ENCODE data around the gene TMEM63A. TPM values are rescaled to one million over a fixed set of nuclear protein-coding genes. Genes with fewer than 3 reads are reported as not detected.

The TMEM63A gene
- total RNA-seq, 1 experiment from 2014 or later = 93.9 TPM

DNA sequence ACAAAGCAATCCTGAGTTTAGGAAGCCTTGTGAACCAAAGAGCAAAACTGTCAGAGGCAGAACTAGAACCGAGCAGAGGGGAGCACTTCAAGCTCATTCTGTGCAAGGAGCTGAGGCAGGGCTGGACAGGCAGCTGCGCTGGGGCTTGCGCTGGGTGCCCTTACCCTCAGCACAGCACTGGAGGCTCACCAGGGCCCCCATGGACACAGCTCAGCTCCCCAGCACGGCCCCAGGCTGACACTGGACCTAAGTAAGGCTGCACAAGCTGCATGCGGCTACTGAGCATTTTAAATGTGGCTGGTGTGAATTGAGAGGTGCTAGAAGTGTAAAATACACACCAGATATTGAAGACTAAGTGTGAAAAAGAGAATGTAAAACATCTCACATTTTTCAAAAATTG, 22.1 kb downstream of the TMEM63A start:
- H3K36me3 ChIP-seq (ENCODE audit: control insufficient read depth, insufficient read depth, low read length) = peaks cover 12% of the 10 kb centered on the region
- H3K4me1 ChIP-seq = peaks cover 3% of the 10 kb centered on the region; the same call in 1 of the 2 replicates
- H3K4me3 ChIP-seq (ENCODE audit: low read depth, low read length) = no peak overlapping the region
- intact Hi-C loops (cut with micrococcal nuclease; ENCODE audit: unreplicated experiment) = loop anchor here (5.0 kb wide), 1 partner anchor 117 kb away; no protein-coding TSS in a partner anchor
- ChIA-PET CTCF (interaction anchor here (1.0 kb wide), 1 partner anchor 22 kb away, joined by 3 read pairs; the partner anchor contains the start of gene TMEM63A), POLR2A (no interaction called here)
- no peak for DNase-seq
- H3K27me3 Mint-ChIP-seq (ENCODE audit: insufficient read depth, unreplicated experiment) = no peaks in the 10 kb centered on the region
- no peak overlapping the region for H3K27ac Mint-ChIP-seq (ENCODE audit: unreplicated experiment)
- peaks cover 2% of the 10 kb centered on the region for H3K4me1 Mint-ChIP-seq (ENCODE audit: low read depth, unreplicated experiment)
- peaks cover 68% of the 10 kb centered on the region for H3K36me3 Mint-ChIP-seq (ENCODE audit: insufficient read depth, unreplicated experiment)
- BruUV-seq (replicated peaks) = no TSS peak
- no peaks in the 10 kb centered on the region for H3K9me3 Mint-ChIP-seq (ENCODE audit: unreplicated experiment)
- H3K4me3 Mint-ChIP-seq (ENCODE audit: unreplicated experiment) = no peak overlapping the region
- TF ChIP-seq, protein P1, sequence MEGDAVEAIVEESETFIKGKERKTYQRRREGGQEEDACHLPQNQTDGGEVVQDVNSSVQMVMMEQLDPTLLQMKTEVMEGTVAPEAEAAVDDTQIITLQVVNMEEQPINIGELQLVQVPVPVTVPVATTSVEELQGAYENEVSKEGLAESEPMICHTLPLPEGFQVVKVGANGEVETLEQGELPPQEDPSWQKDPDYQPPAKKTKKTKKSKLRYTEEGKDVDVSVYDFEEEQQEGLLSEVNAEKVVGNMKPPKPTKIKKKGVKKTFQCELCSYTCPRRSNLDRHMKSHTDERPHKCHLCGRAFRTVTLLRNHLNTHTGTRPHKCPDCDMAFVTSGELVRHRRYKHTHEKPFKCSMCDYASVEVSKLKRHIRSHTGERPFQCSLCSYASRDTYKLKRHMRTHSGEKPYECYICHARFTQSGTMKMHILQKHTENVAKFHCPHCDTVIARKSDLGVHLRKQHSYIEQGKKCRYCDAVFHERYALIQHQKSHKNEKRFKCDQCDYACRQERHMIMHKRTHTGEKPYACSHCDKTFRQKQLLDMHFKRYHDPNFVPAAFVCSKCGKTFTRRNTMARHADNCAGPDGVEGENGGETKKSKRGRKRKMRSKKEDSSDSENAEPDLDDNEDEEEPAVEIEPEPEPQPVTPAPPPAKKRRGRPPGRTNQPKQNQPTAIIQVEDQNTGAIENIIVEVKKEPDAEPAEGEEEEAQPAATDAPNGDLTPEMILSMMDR (IDR thresholded peaks at IDR 0.05; ENCODE audit: insufficient read depth in 1 of 2, low read depth in 1 of 2, low read length in 1 of 2, severe bottlenecking in 1 of 2, unreplicated experiment in 1 of 2) = no peak
- H3K27me3 ChIP-seq (replicated peaks; ENCODE audit: control insufficient read depth, insufficient read depth, low read length) = no peaks in the 10 kb centered on the region
- H3K9me3 ChIP-seq = no peaks in the 10 kb centered on the region

GRCh38 chr1:225859151-225859550, 23.0 kb downstream of the TMEM63A start:
- TF ChIP-seq, protein P1 (IDR thresholded peaks at IDR 0.05; ENCODE audit: insufficient read depth in 1 of 2, low read depth in 1 of 2, low read length in 1 of 2, severe bottlenecking in 1 of 2, unreplicated experiment in 1 of 2) = no peak
- Histone ChIP-seq H3K4me3 (ENCODE audit: low read depth, low read length) (no peak overlapping the region), H3K36me3 (ENCODE audit: control insufficient read depth, insufficient read depth, low read length) (peaks cover 14% of the 10 kb centered on the region), H3K9me3 (no peaks in the 10 kb centered on the region), H3K4me1 (peaks cover 2% of the 10 kb centered on the region; the same call in 1 of the 2 replicates), H3K27me3 (replicated peaks; ENCODE audit: control insufficient read depth, insufficient read depth, low read length) (no peaks in the 10 kb centered on the region)
- Mint-ChIP-seq H3K9me3 (ENCODE audit: unreplicated experiment) (no peaks in the 10 kb centered on the region), H3K27ac (ENCODE audit: unreplicated experiment) (no peak overlapping the region), H3K36me3 (ENCODE audit: insufficient read depth, unreplicated experiment) (peaks cover 72% of the 10 kb centered on the region), H3K27me3 (ENCODE audit: insufficient read depth, unreplicated experiment) (no peaks in the 10 kb centered on the region), H3K4me1 (ENCODE audit: low read depth, unreplicated experiment) (no peaks in the 10 kb centered on the region), H3K4me3 (ENCODE audit: unreplicated experiment) (no peak overlapping the region)
- intact Hi-C loops (cut with micrococcal nuclease; ENCODE audit: unreplicated experiment) = no loop called here
- no TSS peak for BruUV-seq (replicated peaks)
- no peak for DNase-seq
- ChIA-PET POLR2A (interaction anchor here (0.5 kb wide), 1 partner anchor 307 kb away, joined by 3 read pairs; no protein-coding TSS in a partner anchor), CTCF (interaction anchor here (0.6 kb wide), 1 partner anchor 80 kb away, joined by 5 read pairs; no protein-coding TSS in a partner anchor)

GRCh38 chr1:225857256-225857655, 24.9 kb downstream of the TMEM63A start:
- no peak for DNase-seq
- TF ChIP-seq, protein P1 (IDR thresholded peaks at IDR 0.05; ENCODE audit: insufficient read depth in 1 of 2, low read depth in 1 of 2, low read length in 1 of 2, severe bottlenecking in 1 of 2, unreplicated experiment in 1 of 2) = no peak
- Histone ChIP-seq H3K4me1 (no peaks in the 10 kb centered on the region), H3K4me3 (ENCODE audit: low read depth, low read length) (no peak overlapping the region), H3K27me3 (replicated peaks; ENCODE audit: control insufficient read depth, insufficient read depth, low read length) (no peaks in the 10 kb centered on the region), H3K36me3 (ENCODE audit: control insufficient read depth, insufficient read depth, low read length) (peaks cover 15% of the 10 kb centered on the region), H3K9me3 (no peaks in the 10 kb centered on the region)
- no TSS peak for BruUV-seq (replicated peaks)
- Mint-ChIP-seq H3K36me3 (ENCODE audit: insufficient read depth, unreplicated experiment) (peaks cover 74% of the 10 kb centered on the region), H3K27ac (ENCODE audit: unreplicated experiment) (no peak overlapping the region), H3K4me3 (ENCODE audit: unreplicated experiment) (no peak overlapping the region), H3K27me3 (ENCODE audit: insufficient read depth, unreplicated experiment) (no peaks in the 10 kb centered on the region), H3K9me3 (ENCODE audit: unreplicated experiment) (no peaks in the 10 kb centered on the region), H3K4me1 (ENCODE audit: low read depth, unreplicated experiment) (no peaks in the 10 kb centered on the region)
- ChIA-PET CTCF (interaction anchor here (0.6 to 1.0 kb wide), 2 partner anchors 63 to 383 kb away, joined by 3 read pairs; no protein-coding TSS in a partner anchor), POLR2A (interaction anchor here (0.6 to 0.7 kb wide), 2 partner anchors 24 to 76 kb away, joined by 3 to 4 read pairs; partner anchors contain the start of gene TMEM63A)
- intact Hi-C loops (cut with micrococcal nuclease; ENCODE audit: unreplicated experiment) = no loop called here
